ENCODE data around the gene SEMA5B. TPM values are rescaled to one million over a fixed set of nuclear protein-coding genes. Genes with fewer than 3 reads are reported as not detected.

Gene SEMA5B
- total and polyA plus RNA-seq, 4 donors, result 0.20 to 1.1 (median 0.23) TPM

DNA sequence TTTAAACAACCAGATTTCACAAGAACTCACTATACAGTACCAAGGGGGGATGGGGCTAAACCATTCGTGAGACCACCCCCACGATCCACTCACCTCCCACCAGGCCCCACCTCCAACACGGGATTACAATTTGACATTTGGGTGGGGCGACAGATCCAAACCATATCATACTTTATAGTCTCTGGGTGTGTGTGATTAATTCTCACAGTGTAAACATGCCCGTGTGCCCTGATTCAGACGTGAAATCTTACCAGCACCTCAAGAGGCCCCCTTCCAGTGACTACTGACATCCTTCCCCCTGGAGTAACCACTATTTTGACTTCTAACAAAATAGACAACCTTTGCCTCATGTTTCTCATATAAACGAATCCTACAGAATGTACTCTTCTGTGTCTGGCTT is 34.3 kb upstream of the SEMA5B start:
- Histone ChIP-seq H3K4me1 (ENCODE audit: control insufficient read depth in 4 of 4, insufficient read depth in 4 of 4, low read length in 3 of 4) (peaks cover 0 to 11% (median 3%) of the 10 kb centered on the region in 4 donors), H3K9me3 (ENCODE audit: control insufficient read depth in 4 of 4, low read length in 3 of 4) (no peaks in the 10 kb centered on the region), H3K4me3 (ENCODE audit: low read depth in 1 of 3, low read length in 3 of 3) (no peak overlapping the region), H3K27me3 (ENCODE audit: control insufficient read depth in 4 of 4, insufficient read depth in 4 of 4, low read length in 3 of 4) (no peaks in the 10 kb centered on the region), H3K27ac (ENCODE audit: low read depth in 1 of 2, low read length in 2 of 2) (no peak overlapping the region), H3K36me3 (ENCODE audit: control insufficient read depth in 4 of 4, insufficient read depth in 3 of 4, low read depth in 1 of 4, low read length in 3 of 4) (no peaks in the 10 kb centered on the region), H3K9ac (ENCODE audit: low read depth in 1 of 2, low read length in 2 of 2) (no peak overlapping the region)
- WGBS, result 86% methylated on average over 7 of the region's 7 CpGs
- TF ChIP-seq SP1 (IDR thresholded peaks at IDR 0.05) (no peak), RXRA (IDR thresholded peaks at IDR 0.05) (no peak), GABPA (IDR thresholded peaks at IDR 0.05 in 1 of 2, conservative IDR thresholded peaks at IDR 0.05 in 1 of 2) (no peak), TAF1 (conservative IDR thresholded peaks at IDR 0.05) (no peak), FOXA1 (IDR thresholded peaks at IDR 0.05) (no peak), HNF4A (conservative IDR thresholded peaks at IDR 0.05) (no peak), CTCF (IDR thresholded peaks at IDR 0.05; ENCODE audit: low read depth, low read length, missing input control) (no peak), YY1 (IDR thresholded peaks at IDR 0.05) (no peak), RAD21 (IDR thresholded peaks at IDR 0.05) (no peak), NR2F2 (IDR thresholded peaks at IDR 0.05) (no peak)
- TF ChIP-seq, protein P1, sequence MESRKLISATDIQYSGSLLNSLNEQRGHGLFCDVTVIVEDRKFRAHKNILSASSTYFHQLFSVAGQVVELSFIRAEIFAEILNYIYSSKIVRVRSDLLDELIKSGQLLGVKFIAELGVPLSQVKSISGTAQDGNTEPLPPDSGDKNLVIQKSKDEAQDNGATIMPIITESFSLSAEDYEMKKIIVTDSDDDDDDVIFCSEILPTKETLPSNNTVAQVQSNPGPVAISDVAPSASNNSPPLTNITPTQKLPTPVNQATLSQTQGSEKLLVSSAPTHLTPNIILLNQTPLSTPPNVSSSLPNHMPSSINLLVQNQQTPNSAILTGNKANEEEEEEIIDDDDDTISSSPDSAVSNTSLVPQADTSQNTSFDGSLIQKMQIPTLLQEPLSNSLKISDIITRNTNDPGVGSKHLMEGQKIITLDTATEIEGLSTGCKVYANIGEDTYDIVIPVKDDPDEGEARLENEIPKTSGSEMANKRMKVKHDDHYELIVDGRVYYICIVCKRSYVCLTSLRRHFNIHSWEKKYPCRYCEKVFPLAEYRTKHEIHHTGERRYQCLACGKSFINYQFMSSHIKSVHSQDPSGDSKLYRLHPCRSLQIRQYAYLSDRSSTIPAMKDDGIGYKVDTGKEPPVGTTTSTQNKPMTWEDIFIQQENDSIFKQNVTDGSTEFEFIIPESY (IDR thresholded peaks at IDR 0.05), result no peak
- TF ChIP-seq, protein P2, sequence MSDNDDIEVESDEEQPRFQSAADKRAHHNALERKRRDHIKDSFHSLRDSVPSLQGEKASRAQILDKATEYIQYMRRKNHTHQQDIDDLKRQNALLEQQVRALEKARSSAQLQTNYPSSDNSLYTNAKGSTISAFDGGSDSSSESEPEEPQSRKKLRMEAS (IDR thresholded peaks at IDR 0.05), result no peak
- TF ChIP-seq, protein P3, sequence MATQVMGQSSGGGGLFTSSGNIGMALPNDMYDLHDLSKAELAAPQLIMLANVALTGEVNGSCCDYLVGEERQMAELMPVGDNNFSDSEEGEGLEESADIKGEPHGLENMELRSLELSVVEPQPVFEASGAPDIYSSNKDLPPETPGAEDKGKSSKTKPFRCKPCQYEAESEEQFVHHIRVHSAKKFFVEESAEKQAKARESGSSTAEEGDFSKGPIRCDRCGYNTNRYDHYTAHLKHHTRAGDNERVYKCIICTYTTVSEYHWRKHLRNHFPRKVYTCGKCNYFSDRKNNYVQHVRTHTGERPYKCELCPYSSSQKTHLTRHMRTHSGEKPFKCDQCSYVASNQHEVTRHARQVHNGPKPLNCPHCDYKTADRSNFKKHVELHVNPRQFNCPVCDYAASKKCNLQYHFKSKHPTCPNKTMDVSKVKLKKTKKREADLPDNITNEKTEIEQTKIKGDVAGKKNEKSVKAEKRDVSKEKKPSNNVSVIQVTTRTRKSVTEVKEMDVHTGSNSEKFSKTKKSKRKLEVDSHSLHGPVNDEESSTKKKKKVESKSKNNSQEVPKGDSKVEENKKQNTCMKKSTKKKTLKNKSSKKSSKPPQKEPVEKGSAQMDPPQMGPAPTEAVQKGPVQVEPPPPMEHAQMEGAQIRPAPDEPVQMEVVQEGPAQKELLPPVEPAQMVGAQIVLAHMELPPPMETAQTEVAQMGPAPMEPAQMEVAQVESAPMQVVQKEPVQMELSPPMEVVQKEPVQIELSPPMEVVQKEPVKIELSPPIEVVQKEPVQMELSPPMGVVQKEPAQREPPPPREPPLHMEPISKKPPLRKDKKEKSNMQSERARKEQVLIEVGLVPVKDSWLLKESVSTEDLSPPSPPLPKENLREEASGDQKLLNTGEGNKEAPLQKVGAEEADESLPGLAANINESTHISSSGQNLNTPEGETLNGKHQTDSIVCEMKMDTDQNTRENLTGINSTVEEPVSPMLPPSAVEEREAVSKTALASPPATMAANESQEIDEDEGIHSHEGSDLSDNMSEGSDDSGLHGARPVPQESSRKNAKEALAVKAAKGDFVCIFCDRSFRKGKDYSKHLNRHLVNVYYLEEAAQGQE (IDR thresholded peaks at IDR 0.05), result no peak
- no peak for DNase-seq (ENCODE audit: low spot score)

DNA sequence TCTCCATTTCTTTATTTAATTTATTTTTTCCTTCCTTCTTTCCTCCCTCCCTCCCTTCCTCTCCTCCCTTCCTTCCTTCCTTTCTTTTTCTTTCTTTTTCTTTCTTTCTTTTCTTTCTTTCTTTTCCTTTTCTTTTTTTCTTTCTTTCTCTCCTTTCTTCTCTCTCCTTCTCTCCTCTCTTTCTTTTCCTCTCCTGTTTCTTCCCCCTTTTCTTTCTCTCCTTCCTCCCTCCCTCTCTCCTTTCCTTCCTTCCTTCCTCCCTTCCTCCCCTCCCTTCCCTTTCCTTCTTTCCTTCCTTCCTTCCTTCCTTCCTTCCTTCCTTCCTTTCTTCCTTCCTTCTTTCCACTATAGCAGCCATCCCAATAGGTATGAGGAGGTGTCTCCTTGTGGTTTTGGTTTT is 32.5 kb upstream of the SEMA5B start:
- Histone ChIP-seq H3K36me3 (ENCODE audit: control insufficient read depth in 4 of 4, insufficient read depth in 3 of 4, low read depth in 1 of 4, low read length in 3 of 4) (no peaks in the 10 kb centered on the region), H3K27ac (ENCODE audit: low read depth in 1 of 2, low read length in 2 of 2) (no peak overlapping the region), H3K4me3 (ENCODE audit: low read depth in 1 of 3, low read length in 3 of 3) (no peak overlapping the region), H3K4me1 (ENCODE audit: control insufficient read depth in 4 of 4, insufficient read depth in 4 of 4, low read length in 3 of 4) (peaks cover 0 to 4% (median 0%) of the 10 kb centered on the region in 4 donors), H3K9me3 (ENCODE audit: control insufficient read depth in 4 of 4, low read length in 3 of 4) (no peaks in the 10 kb centered on the region), H3K27me3 (ENCODE audit: control insufficient read depth in 4 of 4, insufficient read depth in 4 of 4, low read length in 3 of 4) (no peaks in the 10 kb centered on the region), H3K9ac (ENCODE audit: low read depth in 1 of 2, low read length in 2 of 2) (no peak overlapping the region)
- DNase-seq (ENCODE audit: low spot score), result no peak
- no peak for TF ChIP-seq NR2F2 (IDR thresholded peaks at IDR 0.05)
- TF ChIP-seq, protein P2 (IDR thresholded peaks at IDR 0.05), result no peak
- TF ChIP-seq FOXA1 (IDR thresholded peaks at IDR 0.05), result no peak
- TF ChIP-seq EGR1 (IDR thresholded peaks at IDR 0.05; ENCODE audit: low read depth in 2 of 2), result no peak
- TF ChIP-seq JUND (IDR thresholded peaks at IDR 0.05), result no peak
- no peak for TF ChIP-seq RXRA (IDR thresholded peaks at IDR 0.05)
- TF ChIP-seq YY1 (IDR thresholded peaks at IDR 0.05), result no peak
- TF ChIP-seq RAD21 (IDR thresholded peaks at IDR 0.05), result no peak
- TF ChIP-seq SP1 (IDR thresholded peaks at IDR 0.05), result no peak
- no peak for TF ChIP-seq CTCF (IDR thresholded peaks at IDR 0.05; ENCODE audit: low read depth, low read length, missing input control)
- TF ChIP-seq HNF4G (IDR thresholded peaks at IDR 0.05), result no peak
- TF ChIP-seq HNF4A (conservative IDR thresholded peaks at IDR 0.05), result no peak
- TF ChIP-seq, protein P4, sequence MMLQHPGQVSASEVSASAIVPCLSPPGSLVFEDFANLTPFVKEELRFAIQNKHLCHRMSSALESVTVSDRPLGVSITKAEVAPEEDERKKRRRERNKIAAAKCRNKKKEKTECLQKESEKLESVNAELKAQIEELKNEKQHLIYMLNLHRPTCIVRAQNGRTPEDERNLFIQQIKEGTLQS (IDR thresholded peaks at IDR 0.05), result no peak
- TF ChIP-seq GABPA (IDR thresholded peaks at IDR 0.05 in 1 of 2, conservative IDR thresholded peaks at IDR 0.05 in 1 of 2), result no peak
- no peak for TF ChIP-seq TAF1 (conservative IDR thresholded peaks at IDR 0.05)
- TF ChIP-seq FOXA2 (IDR thresholded peaks at IDR 0.05), result no peak
- TF ChIP-seq, protein P1 (IDR thresholded peaks at IDR 0.05), result no peak

Data from liver (tissue), 9 donors.